ENCODE measurements around the gene IST1.
"Not testable (repeated sequence)": the region's sequence is repeated elsewhere in the genome, so short reads cannot be mapped to it uniquely, and the experiment has no call there.

The IST1 gene

DNA sequence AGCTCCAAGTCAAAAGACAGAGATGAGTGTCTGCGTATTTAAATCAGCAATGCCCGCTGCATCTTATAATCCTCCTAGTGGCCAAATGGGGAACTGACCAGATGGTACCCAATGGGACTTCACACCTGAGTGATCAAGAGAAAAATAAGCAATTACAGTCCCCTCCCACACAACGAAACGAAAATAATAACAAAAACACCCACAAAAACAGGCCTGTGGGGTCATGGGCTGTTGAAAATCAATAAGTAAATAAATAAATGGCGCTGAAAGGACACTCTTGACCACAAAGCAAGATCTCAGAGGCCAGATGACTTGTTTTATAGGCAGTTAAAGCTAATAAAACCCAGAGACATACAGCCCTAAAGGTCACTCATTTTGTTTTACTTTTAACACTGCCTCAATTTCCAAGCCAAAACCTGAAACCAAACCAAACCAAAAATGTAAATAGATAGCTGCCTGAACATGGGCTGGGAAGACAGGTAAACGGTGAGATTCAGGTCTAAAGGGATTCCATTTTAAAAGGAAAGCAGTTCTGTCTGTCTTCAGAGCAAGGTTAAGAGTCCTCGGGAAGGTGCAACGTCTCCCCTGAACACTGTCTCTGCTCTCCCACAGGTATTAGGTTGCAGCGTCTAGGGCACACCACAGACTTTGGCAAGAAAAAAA is 12.7 kb upstream of the IST1 start:
- peak; percentile 84 to 92 for DNase-seq

DNA sequence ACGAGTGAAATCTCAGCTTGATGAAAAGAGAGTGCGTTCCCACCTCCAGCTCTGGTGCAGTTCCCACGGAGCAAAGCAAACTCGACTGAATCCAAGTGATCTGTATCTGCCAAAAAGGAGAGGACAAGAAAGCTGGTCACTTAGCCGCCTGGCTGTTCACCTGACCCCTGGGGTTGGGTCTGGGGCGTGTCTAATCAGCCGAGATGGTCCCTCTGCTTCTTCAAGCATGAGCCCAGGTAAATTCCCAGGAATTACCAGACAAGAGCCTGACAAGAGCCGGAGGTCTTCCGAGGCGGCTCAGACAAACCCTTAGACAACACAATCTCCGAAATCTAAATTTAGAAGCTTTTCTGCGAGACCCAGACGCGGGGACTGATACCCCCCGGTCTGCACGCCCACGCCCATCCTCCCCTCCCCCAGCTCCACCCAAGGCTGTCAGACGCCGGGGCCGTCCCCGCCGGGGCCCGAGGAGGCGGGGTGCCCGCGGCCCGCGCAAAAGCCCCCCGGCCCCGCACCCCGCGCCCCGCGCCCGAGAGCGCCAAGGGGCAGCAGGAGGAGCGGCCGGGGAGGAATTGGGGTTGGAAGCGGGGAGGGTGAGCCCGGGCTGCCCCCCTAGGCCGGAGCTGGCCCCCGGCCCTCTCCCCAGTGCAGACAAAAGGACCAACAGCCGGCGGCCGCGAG is 12.0 kb upstream of the IST1 start:
- DNase-seq: peak; percentile 66 to 69

DNA sequence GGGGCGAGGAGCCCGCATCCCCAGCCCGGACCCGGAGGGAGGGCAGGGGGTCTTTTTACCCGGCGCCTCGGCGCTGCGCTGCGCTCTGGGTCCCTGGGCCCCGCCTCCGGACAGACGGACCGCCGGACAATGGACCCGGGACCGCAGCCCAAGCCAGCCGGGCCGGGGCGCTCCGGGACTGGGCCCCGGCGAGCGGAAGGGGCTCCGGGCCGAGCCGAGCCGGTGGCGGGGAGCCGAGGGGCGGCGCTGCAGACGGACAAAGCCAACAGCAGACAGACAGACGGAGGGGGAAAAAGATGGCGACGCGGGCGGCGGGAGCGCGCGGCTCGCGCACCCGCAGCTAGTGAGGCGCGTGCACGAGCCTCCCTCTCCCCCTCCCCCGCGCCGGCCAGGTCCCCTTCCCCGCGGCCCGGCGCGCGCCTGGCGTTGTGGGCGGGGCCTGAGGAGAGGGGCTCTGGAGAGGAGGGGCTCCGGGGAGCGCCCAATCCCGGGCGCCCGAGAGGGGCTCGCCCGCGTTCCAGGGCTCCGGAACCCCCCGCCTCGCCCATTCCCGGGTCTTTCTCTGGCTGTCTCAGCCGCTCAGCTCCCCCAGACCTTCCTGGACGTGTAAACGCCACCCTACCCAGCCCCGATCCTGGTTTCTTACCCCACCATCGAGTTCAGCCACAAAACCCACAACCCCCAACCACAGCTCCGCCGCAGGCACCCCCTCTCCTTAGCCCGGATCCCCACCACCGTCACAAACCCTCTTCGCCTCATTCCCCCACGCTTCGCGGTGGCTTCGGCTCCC is 11.3 kb upstream of the IST1 start, which contains the start of gene ZNF821:
ZNF821 (minus strand) TSS at position 334 of the 790 bp plus-strand sequence. CDS start 4,236 bp downstream, outside the sequence.
- peak; percentile 78 to 81 for DNase-seq

DNA sequence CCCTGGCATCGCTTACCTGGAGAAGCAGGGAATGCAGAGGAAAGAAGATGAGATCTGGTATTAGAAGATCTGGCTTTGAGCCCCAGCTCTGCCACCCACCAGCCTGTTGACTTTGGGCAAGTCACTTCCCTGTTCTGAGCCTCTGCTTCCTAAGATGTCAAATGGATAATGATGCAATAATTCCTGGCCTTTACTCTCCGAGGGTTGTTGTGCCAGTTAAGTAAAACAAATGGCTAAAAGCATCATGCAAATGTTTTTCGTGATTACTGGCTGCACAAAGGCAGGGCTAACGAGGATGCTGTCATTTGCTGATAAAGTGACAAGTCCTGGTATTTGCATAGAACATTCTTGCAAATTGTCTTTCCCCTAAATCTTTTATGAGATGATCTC is 10.1 kb upstream of the IST1 start:
- DNase-seq: no peak

DNA sequence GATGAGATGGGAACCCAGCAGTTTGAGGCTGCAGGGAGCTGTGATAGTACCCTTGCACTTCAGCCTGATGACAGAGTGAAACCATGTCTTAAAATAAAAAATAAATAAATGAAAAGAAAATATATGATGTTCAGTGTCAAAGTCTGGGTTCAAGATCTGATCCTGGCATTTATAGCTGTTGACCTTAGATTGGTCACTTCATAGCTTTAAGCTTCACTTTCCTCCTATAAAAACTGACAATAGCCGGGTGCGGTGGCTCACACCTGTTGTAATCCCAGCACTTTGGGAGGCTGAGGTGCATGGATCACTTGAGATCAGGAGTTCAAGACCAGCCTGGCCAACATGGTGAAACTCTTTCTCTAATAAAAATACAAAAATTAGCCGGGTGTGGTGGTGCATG is 6.2 kb upstream of the IST1 start:
- DNase-seq: no peak

DNA sequence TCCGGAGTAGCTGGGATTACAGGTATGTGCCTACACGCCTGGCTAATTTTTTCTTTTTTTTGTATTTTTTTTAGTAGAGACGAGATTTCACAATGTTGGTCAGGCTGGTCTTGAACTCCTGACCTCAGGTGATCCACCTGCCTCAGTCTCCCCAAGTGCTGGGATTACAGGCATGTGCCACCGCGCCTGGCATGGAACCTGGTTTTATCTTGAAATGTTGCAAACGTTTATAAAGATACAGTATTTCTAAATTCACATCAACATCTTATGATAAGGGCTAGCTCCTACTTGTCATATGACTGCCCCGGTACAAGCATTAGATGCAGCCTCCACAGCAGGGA is 1.5 kb upstream of the IST1 start:
- no peak for DNase-seq

DNA sequence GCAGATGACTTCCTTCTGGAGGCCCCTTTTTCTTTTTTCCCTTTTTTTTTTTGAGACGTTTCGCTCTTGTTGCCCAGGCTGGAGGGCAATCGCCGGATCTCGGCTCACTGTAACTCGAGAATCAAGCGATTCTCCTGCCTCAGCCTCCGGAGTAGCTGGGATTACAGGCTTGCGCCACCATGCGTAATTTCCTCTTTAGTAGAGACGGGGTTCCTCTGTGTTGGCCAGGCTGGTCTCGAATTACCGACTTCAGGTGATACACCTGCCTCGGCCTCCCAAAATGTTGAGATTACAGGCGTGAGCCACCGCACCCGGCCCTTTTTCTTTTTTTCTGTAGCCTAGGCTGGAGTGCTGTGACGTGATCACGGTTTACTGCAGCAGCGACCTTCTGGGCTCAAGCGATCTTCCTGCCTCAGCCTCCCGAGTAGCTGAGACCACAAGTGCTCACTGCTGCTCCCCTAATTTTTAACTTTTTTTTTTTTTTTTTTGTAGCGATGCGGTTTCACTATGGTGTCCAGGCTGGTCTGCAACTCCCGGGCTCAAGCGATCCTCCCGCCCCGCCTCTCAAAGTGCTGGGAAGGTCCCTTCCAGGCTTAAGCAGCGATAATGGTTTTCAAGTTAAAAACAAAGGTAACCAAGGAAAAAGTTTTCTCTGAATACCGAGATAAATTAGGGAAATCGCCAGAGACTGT is 956 bp upstream of the IST1 start:
- DNase-seq: peak; percentile 51 to 57

DNA sequence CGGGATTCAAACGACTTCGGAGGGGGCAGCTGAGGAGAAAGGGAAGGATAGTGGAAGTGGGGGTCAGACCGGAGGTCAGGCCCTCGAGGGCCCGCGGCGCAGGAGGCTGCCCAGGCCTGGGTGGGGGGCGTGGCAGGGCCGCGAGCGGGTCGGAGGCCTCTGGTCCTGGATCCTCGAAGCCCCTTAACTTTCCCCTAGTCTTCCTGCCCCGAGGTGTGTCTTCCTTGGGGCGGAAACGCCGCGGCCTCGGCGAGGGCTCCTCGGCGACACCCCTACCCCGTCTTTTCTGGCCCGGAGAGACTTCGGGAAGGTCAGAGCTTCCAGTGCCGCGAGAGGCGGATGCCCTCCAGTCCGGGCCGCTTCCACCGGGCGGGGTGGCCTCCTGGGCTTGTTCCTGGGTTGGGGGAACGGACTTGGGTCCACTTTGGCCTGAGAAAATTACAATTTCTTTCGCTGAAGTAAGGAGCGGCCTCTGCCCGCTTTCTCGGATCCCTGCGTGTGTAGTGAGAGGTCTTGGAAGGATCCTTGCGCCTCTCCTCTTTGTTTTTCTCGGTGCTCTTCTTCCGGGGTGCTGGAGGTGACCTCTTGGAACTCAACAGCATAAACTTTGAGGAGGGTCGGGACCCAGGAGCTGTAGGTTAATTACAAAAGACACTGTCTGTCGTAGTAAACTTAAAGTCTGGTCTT is 491 bp downstream of the IST1 start:
- DNase-seq: peak in 1 of 2 donors; percentile 30

DNA sequence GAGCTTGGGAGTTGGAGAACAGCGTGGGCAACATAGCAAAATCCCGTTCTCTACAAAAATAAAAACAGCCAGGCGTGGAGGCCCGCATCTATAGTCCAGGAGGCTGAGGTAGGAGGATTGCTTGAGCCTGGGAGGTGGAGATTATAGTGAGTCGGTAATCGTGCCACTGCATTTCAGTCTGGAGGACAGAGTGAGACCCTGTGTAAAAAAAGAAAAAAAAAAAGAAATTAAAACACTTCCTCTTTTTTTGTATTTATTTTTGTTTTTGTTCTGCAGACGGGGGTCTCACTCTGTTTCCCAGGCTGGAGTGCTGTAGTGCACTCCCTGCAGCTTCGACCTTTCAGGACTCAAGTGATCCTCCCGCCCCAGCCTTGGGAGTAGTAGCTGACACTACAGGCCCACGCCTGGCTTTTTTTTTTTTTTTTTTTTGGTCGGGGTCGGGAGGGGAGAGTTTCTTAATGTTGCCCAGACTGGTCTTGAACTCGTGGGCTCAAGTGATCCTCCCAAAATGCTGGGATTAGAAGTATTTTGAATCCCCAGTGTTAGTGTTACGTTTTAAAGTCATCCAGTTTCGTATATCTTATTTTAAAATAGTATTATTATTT is 1.5 kb downstream of the IST1 start:
- DNase-seq: no peak

DNA sequence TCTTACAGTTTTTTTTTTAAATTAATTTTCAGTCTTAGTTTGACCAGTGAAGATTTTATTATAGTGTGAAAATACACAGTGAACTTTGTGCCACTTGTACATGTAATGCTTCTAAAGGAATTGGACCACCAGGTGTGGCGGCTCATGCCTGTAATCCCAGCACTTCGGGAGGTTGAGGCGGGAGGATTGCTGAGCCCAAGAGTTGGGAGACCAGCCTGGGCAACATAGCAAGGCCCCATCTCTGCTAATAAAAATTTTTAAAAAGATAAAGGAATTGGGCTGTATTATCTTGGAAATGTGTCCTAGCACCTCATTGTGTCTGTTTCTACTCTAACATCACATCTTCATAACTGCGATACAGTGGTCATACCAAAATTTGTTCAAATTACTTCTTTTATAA is 3.8 kb downstream of the IST1 start:
- no peak for DNase-seq

DNA sequence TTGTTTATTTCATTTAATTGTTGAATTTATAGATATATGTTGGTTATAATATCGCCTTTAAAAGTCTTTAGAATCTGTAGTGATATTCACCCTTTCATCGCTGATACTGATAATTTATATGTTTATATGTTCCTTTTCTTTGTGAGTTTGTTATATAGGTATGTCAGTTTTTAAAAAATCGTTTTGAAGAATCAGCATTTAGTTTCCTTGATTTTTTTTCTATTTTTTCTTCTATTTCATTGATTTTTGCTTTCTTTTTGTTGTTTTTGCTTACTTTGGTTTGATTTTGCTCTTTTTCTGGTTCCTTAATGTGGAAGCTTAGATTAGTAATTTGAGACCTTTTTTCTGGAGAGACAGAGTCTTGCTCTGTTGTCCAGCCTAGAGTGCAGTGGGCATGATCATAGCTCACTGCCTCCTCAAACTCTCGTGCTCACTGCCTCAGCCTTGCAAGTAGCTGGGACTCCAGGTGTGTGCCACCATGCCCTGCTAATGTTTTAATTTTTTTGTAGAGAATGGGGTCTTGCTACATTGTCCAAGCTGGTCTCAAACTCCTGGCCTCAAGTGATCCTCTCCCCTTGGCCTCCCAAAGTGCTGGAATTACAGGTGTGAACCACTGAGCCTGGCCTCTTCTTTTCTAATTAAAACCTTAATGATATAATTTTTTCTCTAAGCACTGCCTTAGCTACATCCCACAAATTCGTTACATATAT is 7.5 kb downstream of the IST1 start:
- DNase-seq: no peak

DNA sequence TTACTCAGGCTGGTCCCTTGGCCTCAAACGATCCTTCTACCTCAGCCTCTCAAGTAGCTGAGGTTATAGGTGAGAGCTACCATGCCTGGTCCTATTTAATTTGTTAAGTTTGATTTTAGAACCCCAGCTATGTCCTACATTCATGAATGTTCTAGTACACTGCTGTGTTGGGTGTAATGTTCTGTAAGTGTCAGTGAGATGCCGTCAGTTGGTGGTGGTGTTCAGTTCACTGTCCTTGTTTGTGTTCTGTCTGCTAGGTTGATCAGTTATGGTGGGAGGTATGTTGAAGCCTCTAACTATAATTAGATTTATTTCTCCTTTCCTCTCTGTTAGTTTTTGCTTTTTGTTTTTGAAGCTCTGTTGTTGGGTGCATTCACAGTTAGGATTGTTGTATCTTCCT is 8.3 kb downstream of the IST1 start:
- no peak for DNase-seq

DNA sequence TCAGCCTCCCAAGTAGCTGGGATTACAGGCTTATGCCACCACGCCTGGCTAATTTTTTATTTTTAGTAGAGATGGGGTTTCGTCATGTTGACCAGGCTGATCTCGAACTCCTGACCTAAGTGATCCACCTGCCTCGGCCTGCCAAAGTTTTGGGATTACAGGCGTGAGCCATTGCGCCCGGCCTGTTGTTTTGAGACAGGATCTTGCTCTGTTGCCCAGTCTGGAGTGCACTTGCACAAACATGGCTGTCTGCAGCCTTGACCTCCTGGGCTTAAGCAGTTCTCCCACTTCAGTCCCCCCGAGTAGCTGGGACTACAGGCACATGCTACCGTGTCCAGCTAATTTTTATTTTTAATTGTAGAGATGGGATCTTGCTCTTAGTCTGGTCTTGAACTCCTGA is 8.9 kb downstream of the IST1 start:
- no peak for DNase-seq

DNA sequence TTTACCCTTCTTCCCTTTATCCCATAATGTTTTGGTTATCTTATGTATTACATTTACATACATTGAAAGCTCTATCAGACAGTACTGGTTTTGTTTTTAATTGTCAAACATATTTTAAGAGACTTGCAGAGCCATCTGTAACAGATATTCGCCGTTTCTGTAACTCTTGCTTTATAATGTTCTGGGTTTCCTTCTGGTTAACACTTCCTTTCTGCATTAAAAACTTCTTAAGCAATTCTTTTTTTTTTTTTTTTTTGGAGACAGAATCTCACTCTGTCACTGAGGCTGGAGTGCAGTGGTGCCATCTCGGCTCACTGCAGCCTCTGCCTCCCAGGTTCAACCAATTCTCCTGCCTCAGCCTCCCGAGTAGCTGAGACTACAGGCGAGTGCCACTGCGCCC is 10.4 kb downstream of the IST1 start:
- DNase-seq: not testable (repeated sequence)

DNA sequence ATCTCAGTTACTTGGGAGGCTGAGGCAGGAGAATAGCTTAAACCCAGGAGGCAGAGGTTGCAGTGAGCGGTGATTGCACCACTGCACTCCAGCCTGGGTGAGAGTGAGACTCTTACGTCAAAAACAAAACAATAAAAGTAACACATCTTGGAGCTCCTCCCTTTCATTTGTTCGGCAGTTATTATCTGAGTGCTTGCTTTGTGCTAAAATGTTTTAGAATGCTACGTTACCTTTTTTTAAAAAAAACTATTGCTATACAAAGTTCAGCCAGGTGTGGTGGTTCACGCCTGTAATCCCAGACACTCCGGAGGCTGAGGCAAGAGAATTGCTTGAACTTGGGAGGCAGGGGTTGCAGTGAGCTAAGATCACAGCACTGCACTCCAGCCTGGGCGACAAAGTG is 15.8 kb downstream of the IST1 start:
- DNase-seq: no peak

DNA sequence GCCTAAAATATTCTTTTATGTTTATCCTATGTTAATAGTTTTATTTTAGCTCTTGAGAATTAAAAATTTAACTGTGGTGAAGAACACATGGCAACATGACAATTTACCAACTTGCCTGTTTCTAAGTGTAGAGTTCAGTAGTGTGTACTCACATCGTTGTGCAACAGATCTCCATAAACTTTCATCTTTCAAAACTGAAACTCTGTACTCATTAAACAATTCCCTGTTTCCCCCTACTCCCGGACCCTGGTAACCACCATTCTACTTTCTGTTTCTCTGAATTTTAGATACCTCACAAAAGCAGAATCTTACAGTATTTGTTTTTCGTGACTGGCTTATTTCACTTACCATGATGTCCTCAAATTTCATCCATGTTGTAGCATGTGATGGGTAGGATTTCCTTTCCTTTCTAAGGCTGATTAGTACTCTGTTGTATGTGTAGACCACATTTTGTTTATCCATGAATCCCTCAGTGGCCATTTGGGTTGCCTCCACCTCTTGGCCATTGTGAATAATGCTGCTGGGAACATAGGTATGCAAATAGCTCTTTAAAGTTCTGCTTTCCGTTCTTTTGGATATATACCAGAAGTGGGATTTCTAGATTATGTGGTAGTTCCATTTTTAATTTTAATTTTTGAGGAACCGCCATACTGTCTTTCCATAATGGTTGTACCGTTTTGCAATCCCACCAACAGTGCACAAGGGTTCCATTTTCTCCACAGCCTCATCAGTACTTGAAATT is 17.4 kb downstream of the IST1 start:
- no peak for DNase-seq

DNA sequence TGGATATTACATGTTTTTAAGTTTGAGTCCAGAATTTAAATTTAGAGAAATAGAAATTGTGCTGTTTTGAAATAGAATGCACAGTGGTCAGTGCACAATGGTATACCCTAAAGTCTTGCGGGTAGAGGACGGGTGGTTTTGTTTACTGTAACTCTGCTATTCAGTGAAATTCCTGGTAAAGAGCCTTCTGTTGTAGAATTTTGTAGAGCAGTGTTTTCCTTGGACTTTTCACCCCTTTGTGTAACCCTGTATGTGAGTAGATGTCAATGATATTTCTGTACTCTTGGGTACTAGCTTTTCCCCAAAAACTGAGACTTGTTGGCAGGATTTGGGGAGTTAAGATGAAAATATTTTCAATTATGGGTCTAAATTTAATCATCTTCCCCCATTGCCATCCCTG is 19.5 kb downstream of the IST1 start:
- no peak for DNase-seq

DNA sequence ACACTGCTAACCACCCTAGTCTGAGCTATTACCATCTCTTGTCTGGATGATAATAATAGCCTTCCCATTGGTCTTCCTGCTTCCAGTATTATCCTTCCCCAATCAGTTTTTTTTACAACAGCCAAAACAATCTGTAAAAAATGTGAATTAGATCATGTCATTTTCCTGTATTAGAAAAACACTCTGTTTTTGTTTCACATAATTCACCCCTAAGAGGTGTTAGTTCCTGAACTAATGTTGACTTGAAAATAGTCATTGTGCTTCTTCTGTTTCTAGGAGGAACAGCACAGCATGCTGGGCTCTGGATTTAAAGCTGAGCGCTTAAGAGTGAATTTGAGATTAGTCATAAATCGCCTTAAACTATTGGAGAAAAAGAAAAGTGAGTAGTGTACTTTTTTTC is 20.0 kb downstream of the IST1 start:
- DNase-seq: no peak

DNA sequence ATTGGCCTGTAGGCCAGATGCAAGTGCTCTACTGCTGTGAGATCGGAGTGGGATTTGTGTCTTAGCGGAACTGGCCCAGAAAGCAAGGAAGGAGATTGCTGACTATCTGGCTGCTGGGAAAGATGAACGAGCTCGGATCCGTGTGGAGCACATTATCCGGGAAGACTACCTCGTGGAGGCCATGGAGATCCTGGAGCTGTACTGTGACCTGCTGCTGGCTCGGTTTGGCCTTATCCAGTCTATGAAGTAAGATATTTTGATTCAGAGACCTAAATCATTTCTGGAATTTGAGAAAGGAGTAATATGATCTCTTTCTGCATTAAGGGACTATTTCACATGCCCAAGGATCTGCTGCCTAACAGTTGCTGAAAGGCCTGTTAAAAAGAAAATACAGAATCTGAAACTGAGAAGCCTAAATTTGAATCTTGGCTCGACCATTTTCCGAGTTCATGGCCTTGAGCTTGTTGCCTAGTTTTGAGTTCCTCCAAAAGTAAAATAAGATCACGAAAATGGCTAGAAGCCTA is 21.1 kb downstream of the IST1 start:
- DNase-seq: no peak

DNA sequence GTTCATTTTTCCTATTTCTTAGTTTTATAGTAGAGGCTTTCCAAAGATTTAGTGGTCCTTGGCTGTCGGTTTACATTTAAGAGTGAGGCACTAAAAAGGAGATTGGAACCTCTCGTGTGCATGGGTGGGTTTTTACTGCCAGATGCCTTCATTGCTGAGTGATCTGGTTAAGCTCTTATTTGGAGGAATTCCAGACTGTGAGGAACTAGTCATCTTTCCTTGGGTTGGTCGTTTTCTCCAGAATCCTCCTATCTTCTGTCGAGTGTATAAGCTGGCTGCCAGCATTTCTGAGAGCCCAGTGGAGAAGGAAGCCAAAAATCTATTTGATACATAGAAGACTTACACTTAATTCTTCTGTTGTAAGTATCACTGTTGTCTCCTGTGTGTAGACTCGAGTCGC is 22.6 kb downstream of the IST1 start:
- DNase-seq: no peak

DNA sequence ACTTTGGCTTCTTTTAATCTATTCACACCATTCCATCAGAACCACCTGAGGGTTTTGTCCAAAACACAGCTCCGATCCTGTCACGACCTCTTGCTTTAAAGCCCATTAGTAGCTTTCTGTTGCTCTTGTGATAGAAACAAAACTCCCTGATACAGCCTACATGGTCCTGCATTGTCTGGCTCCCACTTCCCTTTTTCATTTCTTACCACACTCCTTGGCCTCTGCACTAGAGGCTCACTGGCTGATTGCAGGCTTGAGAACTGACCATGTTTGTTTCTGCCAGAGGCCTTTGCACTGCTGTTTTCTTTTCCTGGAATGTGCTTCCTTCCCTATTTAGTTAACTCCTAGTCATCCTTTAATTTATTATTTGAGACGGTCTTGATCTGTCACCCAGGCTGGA is 23.7 kb downstream of the IST1 start:
- DNase-seq: no peak
